ENCODE results near the gene AFAP1.

Gene AFAP1

GRCh38 chr4:7945709-7946380, 6.2 kb upstream of the AFAP1 start:
- TF ChIP-seq GATA2 (IDR thresholded peaks at IDR 0.05; ENCODE audit: low read depth, low read length) (no peak), GATA3 (IDR thresholded peaks at IDR 0.05; ENCODE audit: low read depth, low read length) (no peak)

GRCh38 chr4:7944599-7945220, 5.0 kb upstream of the AFAP1 start:
- TF ChIP-seq GATA3 (IDR thresholded peaks at IDR 0.05; ENCODE audit: low read depth, low read length) = no peak
- no peak for TF ChIP-seq GATA2 (IDR thresholded peaks at IDR 0.05; ENCODE audit: low read depth, low read length)

- TF ChIP-seq GATA3 (IDR thresholded peaks at IDR 0.05; ENCODE audit: low read depth, low read length) (no peak), GATA2 (IDR thresholded peaks at IDR 0.05; ENCODE audit: low read depth, low read length) (no peak)
Measured at GRCh38 chr4:7943211-7943610, 3.5 kb upstream of the AFAP1 start.

- no peak for TF ChIP-seq GATA2 (IDR thresholded peaks at IDR 0.05; ENCODE audit: low read depth, low read length)
- TF ChIP-seq GATA3 (IDR thresholded peaks at IDR 0.05; ENCODE audit: low read depth, low read length) = no peak
Measured at GRCh38 chr4:7941965-7942496, 2.4 kb upstream of the AFAP1 start.

- TF ChIP-seq GATA2 (IDR thresholded peaks at IDR 0.05; ENCODE audit: low read depth, low read length) (no peak), GATA3 (IDR thresholded peaks at IDR 0.05; ENCODE audit: low read depth, low read length) (no peak)
Measured at GRCh38 chr4:7941111-7941964, 1.7 kb upstream of the AFAP1 start.

GRCh38 chr4:7938609-7939376, 868 bp downstream of the AFAP1 start:
- TF ChIP-seq GATA3 (IDR thresholded peaks at IDR 0.05; ENCODE audit: low read depth, low read length) (no peak), GATA2 (IDR thresholded peaks at IDR 0.05; ENCODE audit: low read depth, low read length) (no peak)

- TF ChIP-seq GATA3 (IDR thresholded peaks at IDR 0.05; ENCODE audit: low read depth, low read length) (no peak), GATA2 (IDR thresholded peaks at IDR 0.05; ENCODE audit: low read depth, low read length) (no peak)
Measured at GRCh38 chr4:7938266-7938608, 1.4 kb downstream of the AFAP1 start.

GRCh38 chr4:7937006-7937405, 2.7 kb downstream of the AFAP1 start:
- no peak for TF ChIP-seq GATA2 (IDR thresholded peaks at IDR 0.05; ENCODE audit: low read depth, low read length)
- no peak for TF ChIP-seq GATA3 (IDR thresholded peaks at IDR 0.05; ENCODE audit: low read depth, low read length)

GRCh38 chr4:7933651-7934510, 5.8 kb downstream of the AFAP1 start:
- TF ChIP-seq GATA2 (IDR thresholded peaks at IDR 0.05; ENCODE audit: low read depth, low read length) (no peak), GATA3 (IDR thresholded peaks at IDR 0.05; ENCODE audit: low read depth, low read length) (no peak)

- no peak for TF ChIP-seq GATA2 (IDR thresholded peaks at IDR 0.05; ENCODE audit: low read depth, low read length)
- no peak for TF ChIP-seq GATA3 (IDR thresholded peaks at IDR 0.05; ENCODE audit: low read depth, low read length)
Measured at GRCh38 chr4:7932287-7932686, 7.4 kb downstream of the AFAP1 start.

GRCh38 chr4:7929118-7929951, 10.3 kb downstream of the AFAP1 start:
- TF ChIP-seq GATA2 (IDR thresholded peaks at IDR 0.05; ENCODE audit: low read depth, low read length) = no peak
- TF ChIP-seq GATA3 (IDR thresholded peaks at IDR 0.05; ENCODE audit: low read depth, low read length) = no peak

- TF ChIP-seq GATA2 (IDR thresholded peaks at IDR 0.05; ENCODE audit: low read depth, low read length) (no peak), GATA3 (IDR thresholded peaks at IDR 0.05; ENCODE audit: low read depth, low read length) (no peak)
Measured at GRCh38 chr4:7928711-7929110, 10.9 kb downstream of the AFAP1 start.

Measured in SH-SY5Y (cell line).